Measurements from ENCODE around the gene CYP2C18.
"Not testable (repeated sequence)": the region's sequence is repeated elsewhere in the genome, so short reads cannot be mapped to it uniquely, and the experiment has no call there.

Gene CYP2C18

GRCh38 chr10:94747838-94748237, 64.3 kb downstream of the CYP2C18 start:
- DNase-seq, result no peak

GRCh38 chr10:94757916-94758315, 74.4 kb downstream of the CYP2C18 start:
- DNase-seq, result no peak

- DNase-seq, result no peak
Measured at GRCh38 chr10:94760586-94761178, 77.2 kb downstream of the CYP2C18 start.

- no peak for DNase-seq
Measured at GRCh38 chr10:94762393-94762792, 78.9 kb downstream of the CYP2C18 start, which contains the start of gene CYP2C19. Gene CYP2C19 (plus strand): TSS chr10:94762681. CDS start chr10:94762706, 25 bp downstream.

GRCh38 chr10:94775425-94775824, 91.9 kb downstream of the CYP2C18 start:
- DNase-seq, result not testable (repeated sequence)

- DNase-seq, result no peak
Measured at GRCh38 chr10:94777886-94778458, 94.4 kb downstream of the CYP2C18 start.

GRCh38 chr10:94780844-94781243, 97.3 kb downstream of the CYP2C18 start:
- DNase-seq, result no peak

- DNase-seq, result no peak
Measured at GRCh38 chr10:94784256-94784655, 100.7 kb downstream of the CYP2C18 start.

GRCh38 chr10:94785211-94785610, 101.7 kb downstream of the CYP2C18 start:
- no peak for DNase-seq
